ENCODE results near the gene CHN1.

CHN1 gene

GRCh38 chr2:174792309-174793025 is 212.7 kb downstream of the CHN1 start:
- no peaks in the 10 kb centered on the region for H3K9me3 ChIP-seq
- no peak overlapping the region for H3K4me3 ChIP-seq (ENCODE audit: low read depth in 1 of 2, low read length in 1 of 2)
- peaks cover 19% of the 10 kb centered on the region for H3K27me3 ChIP-seq
- no peaks in the 10 kb centered on the region for H3K4me1 ChIP-seq (ENCODE audit: control insufficient read depth in 1 of 2, insufficient read depth in 1 of 2, low read depth in 1 of 2, low read length in 1 of 2)
- no peaks in the 10 kb centered on the region for H3K36me3 ChIP-seq
- H3K27ac ChIP-seq: no peak overlapping the region
- no peak for TF ChIP-seq CTCF (IDR thresholded peaks at IDR 0.05)

GRCh38 chr2:174791746-174792280 is 213.4 kb downstream of the CHN1 start:
- Histone ChIP-seq H3K4me3 (ENCODE audit: low read depth in 1 of 2, low read length in 1 of 2) (no peak overlapping the region), H3K27me3 (peaks cover 19% of the 10 kb centered on the region), H3K9me3 (no peaks in the 10 kb centered on the region), H3K4me1 (ENCODE audit: control insufficient read depth in 1 of 2, insufficient read depth in 1 of 2, low read depth in 1 of 2, low read length in 1 of 2) (no peaks in the 10 kb centered on the region), H3K36me3 (no peaks in the 10 kb centered on the region), H3K27ac (no peak overlapping the region)
- TF ChIP-seq CTCF (IDR thresholded peaks at IDR 0.05): no peak

GRCh38 chr2:174791020-174791419 is 214.2 kb downstream of the CHN1 start:
- no peak for TF ChIP-seq CTCF (IDR thresholded peaks at IDR 0.05)
- no peak overlapping the region for H3K4me3 ChIP-seq (ENCODE audit: low read depth in 1 of 2, low read length in 1 of 2)
- no peak overlapping the region for H3K27ac ChIP-seq
- peaks cover 19% of the 10 kb centered on the region for H3K27me3 ChIP-seq
- no peaks in the 10 kb centered on the region for H3K36me3 ChIP-seq
- H3K4me1 ChIP-seq (ENCODE audit: control insufficient read depth in 1 of 2, insufficient read depth in 1 of 2, low read depth in 1 of 2, low read length in 1 of 2): no peaks in the 10 kb centered on the region
- no peaks in the 10 kb centered on the region for H3K9me3 ChIP-seq

- TF ChIP-seq CTCF (IDR thresholded peaks at IDR 0.05): no peak
- H3K27me3 ChIP-seq: peaks cover 19% of the 10 kb centered on the region
- no peak overlapping the region for H3K4me3 ChIP-seq (ENCODE audit: low read depth in 1 of 2, low read length in 1 of 2)
- no peaks in the 10 kb centered on the region for H3K4me1 ChIP-seq (ENCODE audit: control insufficient read depth in 1 of 2, insufficient read depth in 1 of 2, low read depth in 1 of 2, low read length in 1 of 2)
- no peaks in the 10 kb centered on the region for H3K36me3 ChIP-seq
- H3K27ac ChIP-seq: no peak overlapping the region
- H3K9me3 ChIP-seq: no peaks in the 10 kb centered on the region
Measured at GRCh38 chr2:174789001-174789400, 216.2 kb downstream of the CHN1 start.

- H3K4me1 ChIP-seq (ENCODE audit: control insufficient read depth in 1 of 2, insufficient read depth in 1 of 2, low read depth in 1 of 2, low read length in 1 of 2): no peaks in the 10 kb centered on the region
- no peak overlapping the region for H3K27ac ChIP-seq
- H3K36me3 ChIP-seq: no peaks in the 10 kb centered on the region
- H3K27me3 ChIP-seq: peaks cover 19% of the 10 kb centered on the region
- H3K9me3 ChIP-seq: no peaks in the 10 kb centered on the region
- H3K4me3 ChIP-seq (ENCODE audit: low read depth in 1 of 2, low read length in 1 of 2): no peak overlapping the region
- no peak for TF ChIP-seq CTCF (IDR thresholded peaks at IDR 0.05)
Measured at GRCh38 chr2:174788291-174788929, 216.8 kb downstream of the CHN1 start.

Data from neutrophil (primary cell).